GM12874 (cell line): ENCODE measurements around the gene INPP4B.

Experiments used
- TF ChIP-seq, protein P1 (sequence below): IDR thresholded peaks from 2 replicates; pipeline ENCODE4 v1.5.1; 2011; ENCODE audit warnings: low read depth, mild to moderate bottlenecking, control low read depth, low read length, moderate library complexity; ENCODE audit not compliant: insufficient read depth

INPP4B gene

DNA sequence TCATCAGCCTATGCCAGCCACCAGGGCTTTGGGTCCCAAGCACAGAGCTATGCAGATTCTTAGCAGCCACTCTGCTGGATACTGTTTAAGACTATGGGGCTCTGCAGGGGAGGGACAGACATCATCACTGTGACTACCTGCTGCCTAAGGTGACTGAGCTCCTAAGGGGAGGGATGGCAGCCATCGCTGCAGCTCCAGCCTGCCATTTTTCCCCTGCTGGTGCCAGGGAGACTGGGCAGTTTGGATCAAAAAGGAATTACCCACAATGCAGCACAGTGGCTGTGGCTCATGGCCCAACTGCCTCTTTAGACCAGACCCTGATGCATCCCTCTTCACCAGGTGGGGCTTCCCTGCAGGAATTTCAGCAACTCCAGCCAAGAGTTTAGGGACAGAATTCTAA, 28.6 kb upstream of the INPP4B start:
- TF ChIP-seq, protein P1, sequence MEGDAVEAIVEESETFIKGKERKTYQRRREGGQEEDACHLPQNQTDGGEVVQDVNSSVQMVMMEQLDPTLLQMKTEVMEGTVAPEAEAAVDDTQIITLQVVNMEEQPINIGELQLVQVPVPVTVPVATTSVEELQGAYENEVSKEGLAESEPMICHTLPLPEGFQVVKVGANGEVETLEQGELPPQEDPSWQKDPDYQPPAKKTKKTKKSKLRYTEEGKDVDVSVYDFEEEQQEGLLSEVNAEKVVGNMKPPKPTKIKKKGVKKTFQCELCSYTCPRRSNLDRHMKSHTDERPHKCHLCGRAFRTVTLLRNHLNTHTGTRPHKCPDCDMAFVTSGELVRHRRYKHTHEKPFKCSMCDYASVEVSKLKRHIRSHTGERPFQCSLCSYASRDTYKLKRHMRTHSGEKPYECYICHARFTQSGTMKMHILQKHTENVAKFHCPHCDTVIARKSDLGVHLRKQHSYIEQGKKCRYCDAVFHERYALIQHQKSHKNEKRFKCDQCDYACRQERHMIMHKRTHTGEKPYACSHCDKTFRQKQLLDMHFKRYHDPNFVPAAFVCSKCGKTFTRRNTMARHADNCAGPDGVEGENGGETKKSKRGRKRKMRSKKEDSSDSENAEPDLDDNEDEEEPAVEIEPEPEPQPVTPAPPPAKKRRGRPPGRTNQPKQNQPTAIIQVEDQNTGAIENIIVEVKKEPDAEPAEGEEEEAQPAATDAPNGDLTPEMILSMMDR, result no peak

DNA sequence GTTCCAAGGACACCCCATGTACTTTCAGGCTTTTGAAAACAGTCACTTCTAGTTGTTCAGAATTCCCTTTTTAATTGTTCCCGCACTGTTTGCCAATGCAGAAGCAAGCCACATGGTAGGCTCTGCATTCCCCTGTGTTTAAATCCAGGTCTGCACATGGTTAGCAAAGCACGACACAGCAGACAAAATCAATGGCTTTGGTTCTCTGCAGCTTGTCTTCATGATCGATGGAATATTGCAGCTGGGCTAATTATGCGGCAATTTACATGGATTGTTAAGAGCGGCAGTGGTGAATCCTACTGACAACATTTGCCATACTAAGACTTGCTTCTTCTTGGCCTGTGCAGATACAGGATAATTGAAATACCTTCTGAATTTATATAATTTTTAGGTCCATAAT, 20.6 kb upstream of the INPP4B start:
- TF ChIP-seq, protein P1, result no peak

DNA sequence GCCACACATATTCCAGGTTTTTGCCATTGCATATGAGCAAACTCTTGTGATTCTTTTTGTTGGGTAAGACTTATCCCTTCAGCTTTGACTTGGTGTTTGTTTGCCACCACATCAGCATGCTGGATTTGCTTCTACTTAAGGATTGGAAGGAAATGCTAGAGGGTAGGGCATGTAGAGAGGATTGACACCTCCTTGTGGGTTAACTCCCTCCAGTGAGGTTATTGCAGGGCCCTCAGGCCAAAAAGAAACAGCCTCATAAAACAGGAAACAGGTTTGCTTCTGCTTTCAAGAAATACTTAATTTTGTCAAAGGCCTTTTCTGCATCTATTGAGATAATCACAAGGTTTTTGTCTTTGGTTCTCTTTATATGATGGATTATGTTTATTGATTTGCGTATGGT, 15.2 kb upstream of the INPP4B start:
- TF ChIP-seq, protein P1, result no peak

DNA sequence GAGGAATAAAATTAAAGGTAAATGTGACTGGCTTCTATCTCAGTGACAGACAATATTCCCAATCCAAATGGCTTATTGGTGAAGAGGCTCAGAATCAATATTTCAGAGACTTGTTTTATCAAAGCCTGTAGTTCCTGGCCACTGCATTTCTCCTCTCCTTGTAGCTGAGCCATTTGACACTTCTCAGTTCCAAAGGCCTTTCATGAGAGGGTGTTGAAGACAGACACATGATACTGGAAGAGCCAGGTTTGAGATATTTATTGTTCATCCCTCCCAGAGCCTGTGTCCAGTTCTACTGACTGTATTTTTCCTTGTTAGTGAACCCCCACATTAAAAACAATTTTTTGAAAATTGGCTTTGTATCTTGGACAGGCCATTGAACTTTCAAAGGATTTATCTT, 12.9 kb upstream of the INPP4B start:
- TF ChIP-seq, protein P1, result no peak

DNA sequence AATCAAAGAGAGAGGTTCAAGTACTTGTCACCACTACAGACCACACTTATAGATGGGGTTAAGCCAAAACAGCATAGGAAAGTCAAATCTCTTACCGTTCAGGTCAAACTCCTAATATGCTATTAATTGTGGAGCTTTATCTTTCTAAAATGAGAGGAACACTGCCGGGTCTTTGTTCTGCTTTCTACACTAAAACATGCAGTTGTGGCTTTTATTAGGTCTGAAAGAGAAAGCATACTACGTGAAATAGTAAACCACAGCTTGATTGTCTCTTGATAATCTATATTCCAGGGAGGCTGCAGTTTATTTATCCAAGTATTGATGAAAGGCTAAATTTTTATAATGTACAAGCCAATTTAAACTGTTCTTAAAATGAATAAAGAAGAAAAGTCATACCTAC, 12.3 kb upstream of the INPP4B start:
- TF ChIP-seq, protein P1, result no peak

DNA sequence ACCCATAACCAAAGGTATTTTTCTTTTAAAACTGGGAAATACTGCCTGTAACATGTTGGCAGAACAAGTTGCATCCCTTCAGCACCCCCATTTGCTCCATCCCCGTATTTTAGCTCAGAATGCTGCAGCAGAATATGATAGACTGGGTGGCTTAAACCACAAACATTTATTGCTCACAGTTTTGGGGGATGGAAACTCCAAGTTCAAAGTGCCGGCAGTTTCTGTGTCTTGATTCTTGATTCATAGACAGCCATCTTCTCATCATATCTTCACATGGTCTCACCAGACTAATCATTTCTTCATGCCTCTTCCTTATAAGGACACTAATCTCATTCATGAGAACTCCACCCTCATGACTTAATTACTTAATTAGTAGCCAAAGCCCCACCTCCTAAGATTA, 10.5 kb upstream of the INPP4B start:
- TF ChIP-seq, protein P1, result no peak

DNA sequence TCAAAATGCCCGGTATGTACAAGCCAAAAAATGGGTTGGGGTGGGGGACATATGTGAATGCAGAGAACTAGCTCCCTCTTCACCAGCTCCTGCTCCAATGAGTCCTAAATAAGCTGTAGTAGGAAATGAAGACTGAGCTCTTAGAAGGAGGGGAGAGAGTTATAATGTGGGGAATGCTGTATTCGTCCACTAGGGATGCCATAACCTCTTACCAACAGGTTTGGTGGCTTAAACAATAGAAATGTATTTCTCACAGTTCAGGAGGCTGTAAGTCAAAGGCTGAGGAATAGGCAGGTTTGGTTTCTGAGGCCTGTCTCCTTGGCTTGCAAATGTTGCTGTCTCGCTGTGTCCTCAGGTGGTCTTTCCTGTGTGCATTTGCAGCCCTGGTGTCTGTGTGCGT, 4.4 kb upstream of the INPP4B start:
- TF ChIP-seq, protein P1, result peak; percentile 34; the same call in 1 of the 2 replicates
